COLO829 (cell line): ENCODE measurements around the gene RNASE7.

Experiments
- DNase-seq: peaks from one replicate; pipeline ENCODE4 v3.0.0; 2012; ENCODE audit warnings: low spot score

The RNASE7 gene

DNA sequence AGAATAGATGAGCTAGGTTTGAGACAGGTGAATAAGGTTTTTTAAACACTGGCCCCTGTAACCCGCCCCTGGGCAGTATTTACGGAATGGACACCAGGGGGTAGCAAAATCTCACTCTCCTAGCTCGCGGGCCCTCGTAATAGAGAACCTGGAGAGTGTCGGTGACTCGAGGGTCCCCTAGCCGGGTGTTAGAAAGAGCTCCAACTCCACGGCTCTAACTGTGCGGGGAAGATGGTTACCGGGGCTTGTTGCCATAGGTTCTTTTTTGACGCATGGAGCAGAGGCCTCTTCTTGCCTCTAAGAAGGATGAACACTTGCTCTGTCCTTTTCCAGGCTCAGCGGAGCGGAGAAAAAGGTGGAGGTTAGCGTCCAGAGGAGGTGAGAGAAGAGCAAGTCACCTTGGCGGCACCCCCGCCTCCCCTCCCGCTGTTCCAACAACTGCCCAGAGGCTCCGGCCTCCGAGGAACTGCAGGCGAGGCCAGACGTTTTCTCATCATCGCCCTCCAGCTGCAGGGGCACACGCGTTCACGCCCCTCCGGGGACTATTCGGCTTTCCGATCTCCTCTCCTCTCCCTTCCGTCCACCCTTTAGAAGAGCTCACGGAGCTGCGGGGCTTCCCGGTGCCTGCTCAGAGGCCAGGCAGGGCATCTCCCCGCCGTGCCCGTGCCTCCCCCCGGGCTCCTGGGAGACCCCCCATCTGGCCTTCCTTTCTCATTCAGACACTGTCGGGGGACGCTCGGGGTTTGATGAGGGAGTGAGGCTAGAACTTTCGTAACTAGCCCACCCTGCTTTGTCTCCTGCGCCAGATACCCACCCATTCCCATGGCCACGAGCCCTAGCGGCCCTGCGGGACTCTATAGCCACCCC lies 26.6 kb downstream of the RNASE7 start:
- DNase-seq = no peak

DNA sequence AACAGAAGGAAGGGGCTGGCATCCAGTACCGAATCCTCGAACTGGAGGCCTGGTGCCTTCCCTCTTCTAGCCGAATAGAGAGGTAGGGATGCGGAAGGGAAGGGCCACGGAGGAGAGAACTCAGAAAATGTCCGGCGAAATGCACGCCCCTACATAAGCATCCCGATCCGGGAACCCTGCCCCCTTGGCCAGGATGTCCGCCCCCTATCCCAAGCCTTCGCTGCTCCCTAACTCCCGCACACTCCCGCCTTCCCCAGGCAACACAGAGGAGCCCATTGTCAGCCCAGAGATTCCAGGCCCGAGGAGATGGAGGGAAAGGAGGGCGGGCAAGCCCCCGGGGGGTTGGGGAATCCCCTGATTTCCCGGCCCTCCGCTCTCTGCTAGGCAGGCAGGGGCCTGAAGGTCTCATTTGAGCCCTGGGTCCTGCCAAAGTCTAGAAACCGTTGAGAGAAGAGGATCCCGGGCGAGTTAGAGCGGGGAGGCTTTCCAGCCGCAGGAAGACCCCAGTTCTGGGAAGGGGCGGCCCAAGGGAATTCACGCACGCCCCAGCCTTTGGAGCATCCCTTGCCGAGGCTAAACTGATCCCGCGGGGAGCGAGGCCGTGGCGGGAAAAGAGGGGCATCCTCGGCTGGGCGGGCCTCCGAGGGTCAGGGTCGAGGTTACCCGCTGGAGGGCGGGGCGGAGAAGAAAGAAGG lies 27.4 kb downstream of the RNASE7 start:
- DNase-seq = peak; percentile 86

- no peak for DNase-seq
Measured at GRCh38 chr14:21070083-21070609, 28.0 kb downstream of the RNASE7 start, which contains the start of gene ARHGEF40. Gene ARHGEF40 (plus strand): TSS chr14:21070304. CDS start chr14:21070397, 93 bp downstream.

- DNase-seq = no peak
Measured at GRCh38 chr14:21070610-21071224, 28.6 kb downstream of the RNASE7 start.

DNA sequence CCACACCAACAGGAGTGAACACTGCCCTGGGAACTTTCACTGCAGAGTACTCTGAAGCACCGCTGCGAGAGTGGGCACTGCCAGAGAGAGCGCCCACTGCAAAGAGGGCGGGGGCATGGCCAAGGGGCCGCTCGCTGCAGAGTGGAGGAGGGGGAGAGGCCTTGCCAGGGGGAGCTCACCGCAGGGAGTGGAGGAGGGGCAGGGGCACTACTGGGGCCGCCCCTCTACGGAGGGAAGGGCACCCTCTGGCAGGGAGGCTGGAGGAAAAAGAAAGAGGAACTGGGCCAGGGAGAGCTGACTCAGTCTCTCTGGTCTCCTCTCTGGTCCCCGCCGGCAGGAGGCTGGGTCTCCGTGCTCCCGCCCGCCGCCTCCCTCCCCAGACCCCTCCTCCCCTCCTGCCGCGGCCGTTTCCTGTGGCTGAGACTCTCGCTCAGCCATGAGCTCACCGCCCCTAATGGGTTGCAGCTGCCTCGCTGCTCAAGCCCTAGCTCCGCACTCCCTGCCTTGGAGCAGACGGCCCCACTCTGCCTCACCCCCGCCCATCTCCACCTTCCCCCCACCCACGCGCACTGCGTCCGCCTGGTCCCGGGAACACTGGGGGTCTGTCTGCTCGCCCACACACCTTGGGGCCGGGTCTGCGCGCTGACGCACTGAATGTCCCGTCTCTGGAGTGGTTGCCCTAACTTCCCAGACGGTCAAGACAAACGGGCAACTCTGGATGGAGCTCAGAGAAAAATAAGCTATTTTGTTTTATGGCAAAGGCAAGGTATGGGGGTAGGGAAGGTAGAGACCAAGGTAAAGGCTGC lies 29.3 kb downstream of the RNASE7 start:
- DNase-seq = peak; percentile 86

GRCh38 chr14:21072031-21072473 lies 29.9 kb downstream of the RNASE7 start:
- DNase-seq = peak; percentile 61

DNA sequence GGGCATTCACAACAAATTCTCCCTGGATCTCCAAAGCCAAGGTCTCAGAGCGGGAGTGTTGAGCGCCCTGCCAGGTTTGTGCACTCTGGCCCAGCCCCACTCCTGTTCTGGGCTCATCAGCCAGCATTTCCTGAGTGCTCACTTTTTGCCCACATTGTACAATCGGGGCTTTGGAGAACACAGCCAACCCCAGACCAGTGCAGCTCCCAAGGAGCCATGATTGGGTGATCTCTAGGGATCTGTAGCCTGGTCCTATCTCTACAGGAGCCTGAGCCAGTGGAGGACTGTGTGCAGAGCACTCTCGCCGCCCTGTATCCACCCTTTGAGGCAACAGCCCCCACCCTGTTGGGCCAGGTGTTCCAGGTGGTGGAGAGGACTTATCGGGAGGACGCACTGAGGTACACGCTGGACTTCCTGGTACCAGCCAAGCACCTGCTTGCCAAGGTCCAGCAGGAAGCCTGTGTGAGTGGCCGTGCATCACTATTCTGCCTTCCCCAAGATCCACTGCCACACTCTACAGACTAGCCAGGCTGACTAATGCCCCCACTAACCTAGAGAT lies 30.7 kb downstream of the RNASE7 start:
- no peak for DNase-seq

DNA sequence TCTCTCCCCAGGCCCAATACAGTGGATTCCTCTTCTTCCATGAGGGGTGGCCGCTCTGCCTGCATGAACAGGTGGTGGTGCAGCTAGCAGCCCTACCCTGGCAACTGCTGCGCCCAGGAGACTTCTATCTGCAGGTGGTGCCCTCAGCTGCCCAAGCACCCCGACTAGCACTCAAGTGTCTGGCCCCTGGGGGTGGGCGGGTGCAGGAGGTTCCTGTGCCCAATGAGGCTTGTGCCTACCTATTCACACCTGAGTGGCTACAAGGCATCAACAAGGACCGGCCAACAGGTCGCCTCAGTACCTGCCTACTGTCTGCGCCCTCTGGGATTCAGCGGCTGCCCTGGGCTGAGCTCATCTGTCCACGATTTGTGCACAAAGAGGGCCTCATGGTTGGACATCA lies 31.8 kb downstream of the RNASE7 start:
- no peak for DNase-seq

DNA sequence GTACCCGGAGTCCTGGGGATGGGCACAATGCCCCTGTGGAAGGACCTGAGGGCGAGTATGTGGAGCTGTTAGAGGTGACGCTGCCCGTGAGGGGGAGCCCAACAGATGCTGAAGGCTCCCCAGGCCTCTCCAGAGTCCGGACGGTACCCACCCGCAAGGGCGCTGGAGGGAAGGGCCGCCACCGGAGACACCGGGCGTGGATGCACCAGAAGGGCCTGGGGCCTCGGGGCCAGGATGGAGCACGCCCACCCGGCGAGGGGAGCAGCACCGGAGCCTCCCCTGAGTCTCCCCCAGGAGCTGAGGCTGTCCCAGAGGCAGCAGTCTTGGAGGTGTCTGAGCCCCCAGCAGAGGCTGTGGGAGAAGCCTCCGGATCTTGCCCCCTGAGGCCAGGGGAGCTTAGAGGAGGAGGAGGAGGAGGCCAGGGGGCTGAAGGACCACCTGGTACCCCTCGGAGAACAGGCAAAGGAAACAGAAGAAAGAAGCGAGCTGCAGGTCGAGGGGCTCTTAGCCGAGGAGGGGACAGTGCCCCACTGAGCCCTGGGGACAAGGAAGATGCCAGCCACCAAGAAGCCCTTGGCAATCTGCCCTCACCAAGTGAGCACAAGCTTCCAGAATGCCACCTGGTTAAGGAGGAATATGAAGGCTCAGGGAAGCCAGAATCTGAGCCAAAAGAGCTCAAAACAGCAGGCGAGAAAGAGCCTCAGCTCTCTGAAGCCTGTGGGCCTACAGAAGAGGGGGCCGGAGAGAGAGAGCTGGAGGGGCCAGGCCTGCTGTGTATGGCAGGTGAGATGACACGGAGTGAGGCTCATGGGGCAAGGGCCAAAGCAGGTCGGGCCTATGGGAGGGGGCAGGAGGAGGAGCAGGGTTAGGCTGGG lies 32.5 kb downstream of the RNASE7 start:
- no peak for DNase-seq

DNA sequence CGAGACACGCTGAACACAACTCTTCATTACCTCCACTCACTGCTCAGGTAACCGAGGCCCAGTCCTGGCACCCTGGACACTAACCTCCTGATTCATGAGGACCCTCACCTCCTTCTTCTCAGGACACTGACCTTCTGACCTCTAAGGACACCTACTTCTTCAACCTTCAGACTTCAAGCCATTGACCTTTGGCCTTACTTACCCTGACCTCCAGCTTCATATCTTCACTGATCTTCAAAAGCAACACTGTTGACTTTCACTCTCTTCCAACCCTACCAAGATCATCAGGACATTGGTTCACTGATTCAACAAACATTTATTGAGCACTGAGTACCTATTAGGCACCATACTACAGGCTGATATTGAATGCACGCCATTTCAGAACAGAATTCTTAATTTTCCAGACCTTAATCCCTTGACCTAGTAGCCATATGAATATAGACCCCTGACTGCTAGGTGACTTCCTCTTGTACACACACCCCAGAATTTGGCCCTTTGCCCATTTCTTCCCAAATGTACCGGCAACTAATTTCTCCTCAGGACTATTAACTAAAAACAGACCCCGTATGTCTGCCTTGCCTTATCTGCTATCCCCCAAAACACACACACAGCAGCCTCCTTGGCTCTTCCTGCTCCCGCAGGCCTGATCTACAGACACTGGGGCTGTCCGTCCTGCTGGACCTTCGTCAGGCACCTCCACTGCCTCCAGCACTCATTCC lies 33.7 kb downstream of the RNASE7 start:
- DNase-seq = no peak

DNA sequence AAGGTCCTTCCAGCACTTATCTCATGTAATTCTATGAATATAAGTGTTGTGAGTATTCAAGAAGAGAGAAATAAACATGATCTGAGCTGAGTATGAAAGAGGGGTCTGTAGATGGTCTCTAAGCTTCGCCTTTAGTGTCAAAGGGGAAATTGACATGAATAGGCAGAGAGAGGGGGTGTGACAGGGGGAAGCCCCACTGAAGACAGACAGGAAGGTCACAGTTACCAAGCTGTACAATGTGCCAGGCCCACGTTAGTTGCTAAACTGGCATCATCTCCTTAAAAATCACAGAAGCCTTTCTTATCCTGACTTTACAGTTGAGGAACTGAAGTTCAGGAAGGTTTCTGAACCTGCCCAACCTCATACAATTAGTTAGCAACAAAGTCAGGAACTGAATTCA lies 35.5 kb downstream of the RNASE7 start:
- DNase-seq = no peak

- DNase-seq = no peak
Measured at GRCh38 chr14:21078287-21078686, 36.1 kb downstream of the RNASE7 start.

- DNase-seq = no peak
Measured at GRCh38 chr14:21078726-21079125, 36.6 kb downstream of the RNASE7 start.

- DNase-seq = no peak
Measured at GRCh38 chr14:21081521-21082142, 39.5 kb downstream of the RNASE7 start.

DNA sequence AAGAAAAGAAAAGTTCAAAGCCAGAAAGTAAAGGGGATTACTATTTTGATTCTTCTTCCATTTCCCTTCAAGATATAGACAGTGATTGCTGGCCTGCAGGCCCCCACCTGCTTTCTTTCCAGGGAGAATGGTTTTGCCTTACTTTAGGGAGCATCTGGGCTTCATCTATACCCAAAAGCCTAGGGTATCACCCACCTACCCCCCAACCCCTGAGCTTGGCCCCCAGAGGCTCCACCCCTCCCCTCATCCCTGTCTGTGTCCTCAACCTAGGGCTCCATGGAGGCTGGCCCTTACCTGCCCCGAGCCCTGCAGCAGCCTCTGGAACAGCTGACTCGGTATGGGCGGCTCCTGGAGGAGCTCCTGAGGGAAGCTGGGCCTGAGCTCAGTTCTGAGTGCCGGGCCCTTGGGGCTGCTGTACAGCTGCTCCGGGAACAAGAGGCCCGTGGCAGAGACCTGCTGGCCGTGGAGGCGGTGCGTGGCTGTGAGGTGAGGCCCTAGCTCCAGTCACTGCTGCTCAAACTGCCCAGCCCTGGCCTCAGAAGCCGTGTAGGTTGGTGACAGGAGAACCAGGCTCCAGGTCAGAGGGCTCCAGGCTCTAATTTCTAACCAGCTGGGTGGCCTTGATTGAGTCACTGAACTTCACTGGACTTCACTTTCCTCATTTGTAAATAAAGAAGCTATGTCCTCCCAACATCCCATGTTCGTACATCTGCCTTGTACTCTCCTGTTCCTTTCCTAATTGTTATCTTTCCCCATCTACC lies 41.6 kb downstream of the RNASE7 start:
- DNase-seq = no peak

- no peak for DNase-seq
Measured at GRCh38 chr14:21084396-21084795, 42.2 kb downstream of the RNASE7 start.

DNA sequence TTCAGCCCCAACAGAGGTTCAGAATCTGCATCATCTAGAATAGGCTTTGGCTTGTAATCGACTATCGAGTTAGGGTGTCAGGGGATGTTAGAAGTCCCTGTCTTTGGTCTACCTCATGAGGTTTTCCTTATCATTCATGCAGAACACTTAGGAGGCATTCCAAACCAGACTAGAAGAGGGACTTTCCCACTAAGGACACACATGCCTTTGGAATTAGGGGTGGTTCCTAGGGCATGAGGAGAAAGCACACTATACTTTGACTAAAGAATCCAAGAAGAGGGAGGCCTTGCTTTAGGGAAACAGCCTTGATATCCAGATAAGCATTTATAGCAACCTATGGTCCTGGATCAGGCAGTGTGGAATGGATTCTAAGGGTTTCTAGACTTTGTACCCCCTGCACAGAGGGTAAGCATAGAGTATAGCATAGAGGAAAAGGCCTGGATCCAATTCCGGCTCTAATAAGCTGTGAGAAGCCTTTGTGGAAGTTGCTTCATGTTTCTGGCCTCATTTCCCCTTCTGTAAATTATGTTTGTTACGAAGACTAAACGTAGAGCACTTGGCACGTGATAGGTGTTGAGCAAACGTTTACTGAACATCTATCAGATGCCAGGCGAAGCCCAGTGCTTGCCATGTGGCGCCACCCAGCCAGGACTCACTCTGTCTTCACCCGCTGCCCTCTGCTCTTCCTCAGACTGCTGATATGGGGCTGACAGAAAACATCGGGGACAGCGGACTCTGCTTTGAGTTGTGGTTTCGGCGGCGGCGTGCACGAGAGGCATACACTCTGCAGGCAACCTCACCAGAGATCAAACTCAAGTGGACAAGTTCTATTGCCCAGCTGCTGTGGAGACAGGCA lies 43.1 kb downstream of the RNASE7 start:
- no peak for DNase-seq

GRCh38 chr14:21086908-21087293 lies 44.7 kb downstream of the RNASE7 start:
- no peak for DNase-seq
